Progenitor cell of endocrine pancreas (in vitro differentiated cells): ENCODE data around the gene SERPINA12. TPM values are rescaled to one million over a fixed set of nuclear protein-coding genes. Genes with fewer than 3 reads are reported as not detected.

Experiments
- DNase-seq: peaks from one replicate; pipeline ENCODE4 v3.0.0; 2021; ENCODE audit warnings: low spot score; ENCODE audit not compliant: unreplicated experiment
- H3K27ac Mint-ChIP-seq: 2 replicates; pipeline ENCODE4 v1.8.0; 2021; ENCODE audit warnings: mild to moderate bottlenecking, moderate library complexity, mixed read lengths
- H3K27me3 Mint-ChIP-seq: 2 replicates; pipeline ENCODE4 v1.8.0; 2021; ENCODE audit warnings: mixed read lengths
- H3K36me3 Mint-ChIP-seq: 2 replicates; pipeline ENCODE4 v1.8.0; 2022; ENCODE audit warnings: mixed read lengths; ENCODE audit not compliant: insufficient read depth
- H3K4me1 Mint-ChIP-seq: 2 replicates; pipeline ENCODE4 v1.8.0; 2021; ENCODE audit warnings: low read depth, mixed read lengths
- H3K4me3 Mint-ChIP-seq: 2 replicates; pipeline ENCODE4 v1.8.0; 2021; ENCODE audit warnings: low read depth, mild to moderate bottlenecking, moderate library complexity, mixed read lengths
- H3K9me3 Mint-ChIP-seq: 2 replicates; pipeline ENCODE4 v1.8.0; 2021; ENCODE audit warnings: low read depth, mixed read lengths
- CTCF ChIP-seq: fragments of 200-600 bp; sonication (generic); IDR thresholded peaks from one replicate; pipeline ENCODE4 v1.5.0; 2021; ENCODE audit warnings: antibody characterized with exemption, mild to moderate bottlenecking; ENCODE audit not compliant: unreplicated experiment
- total RNA-seq: library from RNA; stranded (reverse); gene quantifications from 2 replicates; pipeline ENCODE4 v1.2.1, GENCODE V29; 2021

Gene SERPINA12
- total RNA-seq, 1 donor from 2014 or later: not detected

- H3K4me3 Mint-ChIP-seq: no peak overlapping the region
- peaks cover 9% of the 10 kb centered on the region for H3K4me1 Mint-ChIP-seq
- H3K9me3 Mint-ChIP-seq: no peaks in the 10 kb centered on the region
- TF ChIP-seq CTCF: no peak
- H3K27ac Mint-ChIP-seq: no peak overlapping the region
- peaks cover 3% of the 10 kb centered on the region for H3K27me3 Mint-ChIP-seq
- no peaks in the 10 kb centered on the region for H3K36me3 Mint-ChIP-seq
- DNase-seq: no peak
These were observed 64.3 kb downstream of the SERPINA12 start for GRCh38 chr14:94445003-94445402.

GRCh38 chr14:94441531-94442205, 67.6 kb downstream of the SERPINA12 start:
- H3K27ac Mint-ChIP-seq: no peak overlapping the region
- H3K27me3 Mint-ChIP-seq: no peaks in the 10 kb centered on the region
- no peaks in the 10 kb centered on the region for H3K9me3 Mint-ChIP-seq
- no peak for TF ChIP-seq CTCF
- H3K4me1 Mint-ChIP-seq: no peaks in the 10 kb centered on the region
- DNase-seq: no peak
- no peaks in the 10 kb centered on the region for H3K36me3 Mint-ChIP-seq
- H3K4me3 Mint-ChIP-seq: no peak overlapping the region

- Mint-ChIP-seq H3K9me3 (no peaks in the 10 kb centered on the region), H3K27ac (no peak overlapping the region), H3K36me3 (no peaks in the 10 kb centered on the region), H3K4me3 (no peak overlapping the region), H3K4me1 (no peaks in the 10 kb centered on the region), H3K27me3 (no peaks in the 10 kb centered on the region)
- no peak for DNase-seq
- TF ChIP-seq CTCF: no peak
These were observed 68.1 kb downstream of the SERPINA12 start for GRCh38 chr14:94441130-94441529.

- no peaks in the 10 kb centered on the region for H3K27me3 Mint-ChIP-seq
- H3K4me1 Mint-ChIP-seq: no peaks in the 10 kb centered on the region
- H3K36me3 Mint-ChIP-seq: no peaks in the 10 kb centered on the region
- DNase-seq: no peak
- no peak overlapping the region for H3K4me3 Mint-ChIP-seq
- peaks cover 8% of the 10 kb centered on the region for H3K9me3 Mint-ChIP-seq
- no peak for TF ChIP-seq CTCF
- no peak overlapping the region for H3K27ac Mint-ChIP-seq
These were observed 69.7 kb downstream of the SERPINA12 start for GRCh38 chr14:94439453-94440057.

Other genes starting within 250 kb of the SERPINA12 start
- gene SERPINA10, start 216.2 kb downstream of the SERPINA12 start, total RNA-seq: 2.6 and 3.2 TPM in 2 replicates
- gene SERPINA6, start 186.1 kb downstream of the SERPINA12 start, total RNA-seq: 1.6 and 2.0 TPM in 2 replicates
- gene SERPINA2, start 142.8 kb downstream of the SERPINA12 start, total RNA-seq: not detected in 2 replicates
- gene SERPINA1, start 120.9 kb downstream of the SERPINA12 start, total RNA-seq: 411 and 431 TPM in 2 replicates
- gene SERPINA11, start 56.7 kb downstream of the SERPINA12 start, total RNA-seq: 0.47 and 0.89 TPM in 2 replicates
- gene SERPINA9, start 33.3 kb downstream of the SERPINA12 start, total RNA-seq: not detected in 2 replicates
- 5.9 and 7.3 TPM in 2 replicates for gene SERPINA4, start 52.0 kb upstream of the SERPINA12 start, total RNA-seq
- gene SERPINA5, start 72.0 kb upstream of the SERPINA12 start, total RNA-seq: 37.7 and 39.5 TPM in 2 replicates
- 5.2 and 8.0 TPM in 2 replicates for gene SERPINA3, start 102.9 kb upstream of the SERPINA12 start, total RNA-seq